IPS-18c (cell line): ENCODE results near the gene POU2F2.

ENCODE experiments used
- H3K4me3 ChIP-seq: 2 replicates; pipeline ENCODE4 v1.7.0; 2013; ENCODE audit warnings: low read depth, mild to moderate bottlenecking, low read length, moderate library complexity; ENCODE audit not compliant: insufficient read depth
- H3K9me3 ChIP-seq: one replicate; pipeline ENCODE4 v1.6.1; 2013; ENCODE audit warnings: mild to moderate bottlenecking, low read length, moderate library complexity; ENCODE audit not compliant: control insufficient read depth, insufficient read depth

POU2F2 gene

DNA sequence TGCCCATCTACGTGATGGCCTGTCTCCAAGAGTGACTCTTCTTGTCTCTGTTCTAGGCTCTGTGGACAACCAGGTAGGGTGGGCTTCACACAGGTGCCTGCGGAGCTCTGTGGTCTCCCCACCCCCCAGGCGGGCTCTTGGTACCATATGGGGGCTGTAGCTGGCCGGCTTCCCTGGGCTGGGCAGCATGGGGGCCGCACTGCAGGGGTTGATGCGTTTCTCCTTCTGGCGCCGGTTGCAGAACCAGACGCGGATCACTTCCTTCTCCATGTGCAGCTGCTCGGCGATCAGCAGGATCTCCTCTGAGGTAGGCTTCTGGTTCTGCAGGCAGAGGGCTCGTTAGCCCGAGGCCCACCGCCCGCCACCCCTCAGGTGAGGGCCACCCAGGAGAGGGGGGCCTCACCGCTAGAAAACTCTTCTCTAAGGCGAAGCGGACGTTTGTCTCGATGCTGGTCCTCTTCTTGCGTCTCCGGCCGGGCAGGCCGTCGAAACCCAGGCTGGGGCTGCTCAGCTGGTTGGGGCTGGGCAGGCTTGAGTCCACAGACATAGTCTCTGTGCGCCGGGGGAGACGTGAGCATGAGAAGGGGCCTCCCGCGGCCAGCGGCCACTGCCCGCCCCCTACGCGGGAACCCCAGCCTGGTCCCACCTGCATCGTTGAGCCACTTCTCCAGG, 37.0 kb downstream of the POU2F2 start:
- peak overlapping the region; percentile 43; the same call in 1 of the 2 replicates for H3K4me3 ChIP-seq

GRCh38 chr19:42093926-42094325, 38.3 kb downstream of the POU2F2 start:
- no peaks in the 10 kb centered on the region for H3K9me3 ChIP-seq
- no peak overlapping the region for H3K4me3 ChIP-seq

More for the DNA sequence above, 37.0 kb downstream of the POU2F2 start:
- no peaks in the 10 kb centered on the region for H3K9me3 ChIP-seq

DNA sequence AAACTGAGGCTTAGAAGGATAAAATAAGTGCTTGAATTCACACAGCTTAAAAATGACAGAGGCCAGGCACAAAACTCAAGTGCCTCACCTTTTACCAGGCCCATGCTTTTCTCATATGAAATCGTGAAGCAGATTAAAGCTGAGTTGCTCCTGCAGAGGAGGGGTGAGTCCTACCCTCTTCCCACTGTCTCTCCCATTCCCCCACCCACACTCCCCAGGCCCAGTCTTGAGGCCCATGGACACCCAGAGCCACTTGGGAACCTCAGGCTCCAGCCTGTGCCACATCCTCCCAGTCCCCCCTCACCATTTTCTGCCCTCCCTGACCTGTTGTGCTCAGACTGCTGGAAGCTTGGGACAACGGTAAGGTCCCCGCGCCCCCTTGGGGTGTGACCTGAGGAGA, 38.7 kb downstream of the POU2F2 start:
- H3K4me3 ChIP-seq = no peak overlapping the region
- no peaks in the 10 kb centered on the region for H3K9me3 ChIP-seq

GRCh38 chr19:42092350-42092749, 39.9 kb downstream of the POU2F2 start:
- no peaks in the 10 kb centered on the region for H3K9me3 ChIP-seq
- no peak overlapping the region for H3K4me3 ChIP-seq

- Histone ChIP-seq H3K4me3 (no peak overlapping the region), H3K9me3 (no peaks in the 10 kb centered on the region)
Observed at GRCh38 chr19:42091742-42092141, 40.5 kb downstream of the POU2F2 start.

DNA sequence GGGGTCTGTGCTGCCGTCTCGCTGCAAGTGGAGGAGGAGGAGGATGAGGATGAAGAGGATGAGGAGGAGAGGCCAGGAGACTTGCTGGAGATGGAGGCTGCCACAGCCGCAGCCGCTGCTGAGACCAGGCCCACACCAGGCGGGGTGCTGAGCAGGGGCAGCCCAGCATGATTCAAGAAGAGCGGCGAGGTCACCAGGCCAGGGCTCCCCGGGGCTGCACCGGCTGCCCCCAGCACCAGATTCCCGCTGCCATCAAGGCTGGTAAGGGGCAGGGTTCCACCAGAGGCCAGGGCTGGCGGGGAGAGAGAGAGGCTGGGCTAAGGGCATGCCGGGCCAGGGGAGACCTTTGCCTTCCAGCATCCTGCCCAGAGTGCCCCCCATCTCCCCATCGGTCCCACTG, 40.9 kb downstream of the POU2F2 start:
- Histone ChIP-seq H3K9me3 (no peaks in the 10 kb centered on the region), H3K4me3 (no peak overlapping the region)

GRCh38 chr19:42090672-42091071, 41.6 kb downstream of the POU2F2 start:
- Histone ChIP-seq H3K4me3 (no peak overlapping the region), H3K9me3 (no peaks in the 10 kb centered on the region)

DNA sequence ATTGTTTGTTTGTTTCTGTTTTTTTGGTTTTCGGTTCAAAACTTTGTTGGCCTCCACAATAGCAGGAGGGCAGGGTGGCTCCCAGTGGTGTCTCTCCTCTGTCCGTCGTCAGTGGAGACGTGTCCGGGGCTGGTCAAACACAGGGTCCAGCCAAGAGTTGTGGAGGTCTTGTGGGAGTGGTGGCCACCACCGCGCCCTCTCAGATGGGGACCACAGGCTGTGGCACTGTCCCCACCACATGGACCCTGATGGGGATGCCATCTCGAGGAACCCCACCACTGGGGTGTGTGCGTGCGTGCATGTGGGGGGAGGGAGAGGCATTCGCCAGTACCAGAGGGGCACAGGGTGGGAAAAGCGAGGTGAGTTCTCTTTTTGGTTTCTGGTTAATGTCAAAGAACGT, 42.5 kb downstream of the POU2F2 start:
- Histone ChIP-seq H3K4me3 (no peak overlapping the region), H3K9me3 (no peaks in the 10 kb centered on the region)

- no peak overlapping the region for H3K4me3 ChIP-seq
Observed at GRCh38 chr19:42089191-42089750, 43.0 kb downstream of the POU2F2 start.

GRCh38 chr19:42088471-42089190, 43.6 kb downstream of the POU2F2 start:
- Histone ChIP-seq H3K9me3 (no peaks in the 10 kb centered on the region), H3K4me3 (no peak overlapping the region)

More at GRCh38 chr19:42089191-42089750, 43.0 kb downstream of the POU2F2 start:
- H3K9me3 ChIP-seq = no peaks in the 10 kb centered on the region

- no peak overlapping the region for H3K4me3 ChIP-seq
- no peaks in the 10 kb centered on the region for H3K9me3 ChIP-seq
Observed at GRCh38 chr19:42086770-42087550, 45.3 kb downstream of the POU2F2 start.

GRCh38 chr19:42086188-42086736, 46.0 kb downstream of the POU2F2 start:
- Histone ChIP-seq H3K9me3 (no peaks in the 10 kb centered on the region), H3K4me3 (no peak overlapping the region)

GRCh38 chr19:42083537-42083936, 48.7 kb downstream of the POU2F2 start:
- Histone ChIP-seq H3K4me3 (no peak overlapping the region), H3K9me3 (no peaks in the 10 kb centered on the region)

DNA sequence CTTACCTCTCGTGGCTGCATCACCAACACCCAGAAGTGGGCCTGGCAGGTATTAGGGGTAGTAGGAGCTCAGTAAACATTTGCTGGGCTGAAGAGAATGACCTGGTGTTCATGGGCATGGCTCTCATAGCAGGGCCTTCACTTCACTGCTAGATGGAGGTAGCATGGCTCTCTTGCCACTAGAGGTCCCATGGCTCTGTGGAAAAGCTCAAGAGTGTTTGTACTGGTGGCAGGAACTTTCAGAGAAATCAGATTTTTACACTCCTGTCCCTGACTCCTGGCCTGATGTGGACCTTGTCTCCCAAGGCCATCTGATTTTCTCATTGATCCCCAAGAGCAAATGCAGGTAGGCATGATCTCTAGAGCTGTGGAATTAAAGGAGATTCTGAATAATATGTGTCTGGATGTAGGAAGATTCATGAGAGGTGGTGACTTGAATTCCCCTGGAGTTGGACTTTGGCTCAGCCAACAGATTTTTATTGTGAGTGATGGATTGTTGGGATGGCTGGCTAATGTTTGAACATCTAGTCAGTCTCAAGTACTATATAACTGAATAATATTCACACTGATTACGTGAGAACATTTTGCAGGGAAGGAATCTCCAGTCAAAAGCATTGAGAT, 50.6 kb downstream of the POU2F2 start:
- Histone ChIP-seq H3K4me3 (no peak overlapping the region), H3K9me3 (no peaks in the 10 kb centered on the region)

DNA sequence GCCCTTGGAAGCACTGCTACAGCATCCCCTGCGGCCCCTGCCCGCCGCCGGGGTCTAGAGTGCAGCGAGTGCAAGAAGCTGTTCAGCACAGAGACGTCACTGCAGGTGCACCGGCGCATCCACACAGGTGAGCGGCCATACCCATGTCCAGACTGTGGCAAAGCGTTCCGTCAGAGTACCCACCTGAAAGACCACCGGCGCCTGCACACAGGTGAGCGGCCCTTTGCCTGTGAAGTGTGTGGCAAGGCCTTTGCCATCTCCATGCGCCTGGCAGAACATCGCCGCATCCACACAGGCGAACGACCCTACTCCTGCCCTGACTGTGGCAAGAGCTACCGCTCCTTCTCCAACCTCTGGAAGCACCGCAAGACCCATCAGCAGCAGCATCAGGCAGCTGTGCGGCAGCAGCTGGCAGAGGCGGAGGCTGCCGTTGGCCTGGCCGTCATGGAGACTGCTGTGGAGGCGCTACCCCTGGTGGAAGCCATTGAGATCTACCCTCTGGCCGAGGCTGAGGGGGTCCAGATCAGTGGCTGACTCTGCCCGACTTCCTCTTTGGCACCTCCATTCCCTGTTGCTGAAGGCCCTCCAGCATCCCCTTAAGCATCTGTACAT, 51.4 kb downstream of the POU2F2 start:
- Histone ChIP-seq H3K4me3 (no peak overlapping the region), H3K9me3 (no peaks in the 10 kb centered on the region)

DNA sequence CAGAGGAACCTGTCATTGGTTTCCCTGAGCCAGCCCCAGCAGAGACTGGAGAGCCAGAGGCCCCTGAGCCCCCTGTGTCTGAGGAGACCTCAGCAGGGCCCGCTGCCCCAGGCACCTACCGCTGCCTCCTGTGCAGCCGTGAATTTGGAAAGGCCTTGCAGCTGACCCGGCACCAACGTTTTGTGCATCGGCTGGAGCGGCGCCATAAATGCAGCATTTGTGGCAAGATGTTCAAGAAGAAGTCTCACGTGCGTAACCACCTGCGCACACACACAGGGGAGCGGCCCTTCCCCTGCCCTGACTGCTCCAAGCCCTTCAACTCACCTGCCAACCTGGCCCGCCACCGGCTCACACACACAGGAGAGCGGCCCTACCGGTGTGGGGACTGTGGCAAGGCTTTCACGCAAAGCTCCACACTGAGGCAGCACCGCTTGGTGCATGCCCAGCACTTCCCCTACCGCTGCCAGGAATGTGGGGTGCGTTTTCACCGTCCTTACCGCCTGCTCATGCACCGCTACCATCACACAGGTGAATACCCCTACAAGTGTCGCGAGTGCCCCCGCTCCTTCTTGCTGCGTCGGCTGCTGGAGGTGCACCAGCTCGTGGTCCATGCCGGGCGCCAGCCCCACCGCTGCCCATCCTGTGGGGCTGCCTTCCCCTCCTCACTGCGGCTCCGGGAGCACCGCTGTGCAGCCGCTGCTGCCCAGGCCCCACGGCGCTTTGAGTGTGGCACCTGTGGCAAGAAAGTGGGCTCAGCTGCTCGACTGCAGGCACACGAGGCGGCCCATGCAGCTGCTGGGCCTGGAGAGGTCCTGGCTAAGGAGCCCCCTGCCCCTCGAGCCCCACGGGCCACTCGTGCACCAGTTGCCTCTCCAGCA, 52.1 kb downstream of the POU2F2 start:
- H3K9me3 ChIP-seq = no peaks in the 10 kb centered on the region

More for the DNA sequence above, 52.1 kb downstream of the POU2F2 start:
- no peak overlapping the region for H3K4me3 ChIP-seq
